ENCODE results near the gene COBL.

The COBL gene

GRCh38 chr7:51316666-51317581 lies at the start of gene COBL:
Gene COBL (minus strand): TSS chr7:51316809. CDS start chr7:51316633, 176 bp downstream.
- DNase-seq (ENCODE audit: low read depth) = no peak

- DNase-seq (ENCODE audit: low read depth) = no peak
These were observed 49.6 kb upstream of the COBL start for GRCh38 chr7:51366172-51366728.

GRCh38 chr7:51357821-51358220 lies 41.2 kb upstream of the COBL start:
- DNase-seq (ENCODE audit: low read depth) = no peak

- no peak for DNase-seq (ENCODE audit: low read depth)
These were observed 40.4 kb upstream of the COBL start for GRCh38 chr7:51356849-51357516.

- no peak for DNase-seq (ENCODE audit: low read depth)
These were observed 38.3 kb upstream of the COBL start for GRCh38 chr7:51354897-51355296.

GRCh38 chr7:51354434-51354833 lies 37.8 kb upstream of the COBL start:
- DNase-seq (ENCODE audit: low read depth) = no peak

- no peak for DNase-seq (ENCODE audit: low read depth)
These were observed 35.8 kb upstream of the COBL start for GRCh38 chr7:51352174-51353100.

GRCh38 chr7:51351661-51352060 lies 35.1 kb upstream of the COBL start:
- no peak for DNase-seq (ENCODE audit: low read depth)

- no peak for DNase-seq (ENCODE audit: low read depth)
These were observed 33.9 kb upstream of the COBL start for GRCh38 chr7:51350546-51350896.

GRCh38 chr7:51349820-51350545 lies 33.4 kb upstream of the COBL start:
- no peak for DNase-seq (ENCODE audit: low read depth)

GRCh38 chr7:51346126-51346525 lies 29.5 kb upstream of the COBL start:
- DNase-seq (ENCODE audit: low read depth) = no peak

- no peak for DNase-seq (ENCODE audit: low read depth)
These were observed 28.0 kb upstream of the COBL start for GRCh38 chr7:51344406-51345138.

- DNase-seq (ENCODE audit: low read depth) = no peak
These were observed 24.3 kb upstream of the COBL start for GRCh38 chr7:51340936-51341335.

- DNase-seq (ENCODE audit: low read depth) = no peak
These were observed 23.6 kb upstream of the COBL start for GRCh38 chr7:51340029-51340838.

- DNase-seq (ENCODE audit: low read depth) = no peak
These were observed 18.4 kb upstream of the COBL start for GRCh38 chr7:51335057-51335456.

- DNase-seq (ENCODE audit: low read depth) = no peak
These were observed 13.2 kb upstream of the COBL start for GRCh38 chr7:51329696-51330263.

GRCh38 chr7:51328351-51328801 lies 11.8 kb upstream of the COBL start:
- DNase-seq (ENCODE audit: low read depth) = no peak

GRCh38 chr7:51327287-51327717 lies 10.7 kb upstream of the COBL start:
- DNase-seq (ENCODE audit: low read depth) = no peak

GRCh38 chr7:51326656-51327286 lies 10.2 kb upstream of the COBL start:
- DNase-seq (ENCODE audit: low read depth) = no peak
